Epithelial cell of proximal tubule (primary cell): Measurements from ENCODE around the gene NFS1. TPM values are rescaled to one million over a fixed set of nuclear protein-coding genes. Genes with fewer than 3 reads are reported as not detected.
"Not testable (repeated sequence)": the region's sequence is repeated elsewhere in the genome, so short reads cannot be mapped to it uniquely, and the experiment has no call there.

Experiments
- DNase-seq: peaks from one replicate; pipeline ENCODE4 v3.0.0-alpha.2; 2011; ENCODE audit warnings: low read depth
- H3K4me3 ChIP-seq: 2 replicates; pipeline ENCODE4 v1.5.1; 2011; ENCODE audit warnings: low read depth, mild to moderate bottlenecking, low read length
- total RNA-seq: library from RNA; depleted of rRNA; stranded (reverse); fragments of >200 nt; gene quantifications from 2 replicates; pipeline ENCODE4 v1.2.3, GENCODE V29; 2015
- TF ChIP-seq, protein P1 (sequence below): conservative IDR thresholded peaks from 2 replicates; pipeline ENCODE4 v1.5.1; 2012; ENCODE audit warnings: low read depth, mild to moderate bottlenecking, low read length

The NFS1 gene
- total RNA-seq, 1 donor from 2014 or later, result 10.3 TPM

DNA sequence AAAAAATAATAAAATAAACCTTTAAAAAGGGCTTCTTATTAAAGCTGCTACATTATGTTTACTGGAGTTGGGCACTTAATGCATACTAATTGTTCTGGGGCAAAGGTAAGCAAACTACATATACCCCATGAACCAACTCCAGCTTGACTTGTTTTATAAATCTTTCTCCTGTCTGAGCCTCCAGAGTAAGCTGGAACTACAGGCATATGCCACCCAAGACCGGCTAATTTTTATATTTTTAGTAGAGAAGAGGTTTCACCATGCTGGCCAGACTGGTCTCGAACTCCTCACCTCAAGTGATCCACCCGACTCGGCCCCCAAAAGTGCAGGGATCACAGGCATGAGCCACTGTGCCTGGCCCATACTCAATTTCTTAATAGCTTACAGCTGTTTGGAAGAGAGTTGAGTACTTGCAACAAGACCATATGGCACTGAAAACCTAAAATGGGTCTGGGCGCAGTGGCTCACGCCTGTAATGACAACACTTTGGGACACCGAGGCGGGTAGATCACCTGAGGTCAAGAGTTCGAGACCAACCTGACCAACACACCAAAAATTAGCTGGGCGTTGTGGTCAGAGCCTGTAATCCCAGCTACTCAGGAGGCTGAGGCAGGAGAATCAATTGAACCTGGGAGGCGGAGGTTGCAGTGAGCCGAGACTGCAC is 20.0 kb upstream of the NFS1 start:
- no peak for DNase-seq
- H3K4me3 ChIP-seq, result no peak overlapping the region
- TF ChIP-seq, protein P1, sequence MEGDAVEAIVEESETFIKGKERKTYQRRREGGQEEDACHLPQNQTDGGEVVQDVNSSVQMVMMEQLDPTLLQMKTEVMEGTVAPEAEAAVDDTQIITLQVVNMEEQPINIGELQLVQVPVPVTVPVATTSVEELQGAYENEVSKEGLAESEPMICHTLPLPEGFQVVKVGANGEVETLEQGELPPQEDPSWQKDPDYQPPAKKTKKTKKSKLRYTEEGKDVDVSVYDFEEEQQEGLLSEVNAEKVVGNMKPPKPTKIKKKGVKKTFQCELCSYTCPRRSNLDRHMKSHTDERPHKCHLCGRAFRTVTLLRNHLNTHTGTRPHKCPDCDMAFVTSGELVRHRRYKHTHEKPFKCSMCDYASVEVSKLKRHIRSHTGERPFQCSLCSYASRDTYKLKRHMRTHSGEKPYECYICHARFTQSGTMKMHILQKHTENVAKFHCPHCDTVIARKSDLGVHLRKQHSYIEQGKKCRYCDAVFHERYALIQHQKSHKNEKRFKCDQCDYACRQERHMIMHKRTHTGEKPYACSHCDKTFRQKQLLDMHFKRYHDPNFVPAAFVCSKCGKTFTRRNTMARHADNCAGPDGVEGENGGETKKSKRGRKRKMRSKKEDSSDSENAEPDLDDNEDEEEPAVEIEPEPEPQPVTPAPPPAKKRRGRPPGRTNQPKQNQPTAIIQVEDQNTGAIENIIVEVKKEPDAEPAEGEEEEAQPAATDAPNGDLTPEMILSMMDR, result no peak

- H3K4me3 ChIP-seq, result not testable (repeated sequence)
These were observed 19.2 kb upstream of the NFS1 start for GRCh38 chr20:35718321-35718720.

GRCh38 chr20:35716330-35716729 is 17.2 kb upstream of the NFS1 start:
- H3K4me3 ChIP-seq, result no peak overlapping the region
- no peak for DNase-seq
- TF ChIP-seq, protein P1, result no peak

More at GRCh38 chr20:35718321-35718720, 19.2 kb upstream of the NFS1 start:
- not testable (repeated sequence) for DNase-seq

GRCh38 chr20:35715652-35716051 is 16.5 kb upstream of the NFS1 start:
- H3K4me3 ChIP-seq, result no peak overlapping the region
- TF ChIP-seq, protein P1, result no peak
- no peak for DNase-seq

DNA sequence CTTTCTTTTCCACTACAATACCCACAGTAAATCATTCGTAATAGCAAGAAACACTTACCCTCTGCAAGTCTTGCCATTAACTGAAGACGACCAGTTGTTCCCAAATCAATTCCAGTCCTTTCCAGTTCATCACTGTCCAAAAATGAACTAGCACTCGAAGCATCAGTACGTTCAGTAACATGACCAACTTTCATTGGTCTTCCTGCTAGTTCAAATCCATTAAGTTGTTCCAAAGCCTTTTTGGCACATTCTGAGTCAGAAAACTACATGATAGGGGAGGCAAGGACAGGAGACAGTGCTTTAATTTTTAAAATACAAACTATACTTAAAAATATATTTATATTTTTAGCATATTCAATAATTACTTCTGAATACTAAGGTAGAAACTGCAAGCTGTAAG is 15.0 kb upstream of the NFS1 start:
- TF ChIP-seq, protein P1, result no peak
- no peak overlapping the region for H3K4me3 ChIP-seq
- no peak for DNase-seq

GRCh38 chr20:35713120-35713519 is 14.0 kb upstream of the NFS1 start:
- not testable (repeated sequence) for H3K4me3 ChIP-seq, DNase-seq

DNA sequence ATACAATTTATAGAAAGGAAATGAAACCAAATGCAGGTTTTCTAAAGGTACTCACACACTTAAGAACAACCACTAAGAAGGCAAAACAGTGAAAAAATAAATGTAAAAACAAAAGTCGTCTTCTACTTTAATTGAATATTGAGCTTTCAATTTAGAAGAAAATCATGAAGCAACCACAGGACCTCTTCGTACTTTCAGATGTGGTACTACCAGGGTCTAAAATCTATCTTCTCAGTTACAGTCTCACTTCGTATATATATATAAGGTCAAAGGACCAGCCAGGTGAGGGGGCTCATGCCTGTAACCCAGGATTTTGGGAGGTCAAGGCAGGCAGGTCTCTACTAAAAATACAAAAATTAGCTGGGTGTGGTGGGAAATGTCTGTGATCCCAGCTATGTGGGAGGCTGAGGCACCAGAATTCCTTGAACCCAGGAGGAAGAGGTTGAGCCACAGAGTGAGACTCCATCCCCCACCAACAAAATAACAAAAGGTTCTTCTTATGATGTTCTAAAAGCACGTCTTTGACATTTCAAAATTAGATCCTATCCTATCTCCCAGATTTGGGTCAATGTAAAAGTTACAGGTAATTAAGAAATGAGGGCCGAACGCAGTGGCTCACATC is 12.5 kb upstream of the NFS1 start:
- TF ChIP-seq, protein P1, result no peak
- H3K4me3 ChIP-seq, result no peak overlapping the region
- no peak for DNase-seq
